Stimulated activated CD8-positive, alpha-beta memory T cell treated with anti-CD3 and anti-CD28 coated beads, Interleukin-2, amount 100 ng/mL, for 1 hour (primary cell): ENCODE measurements around the gene STYXL1.

ENCODE experiments used
- DNase-seq, 2 donors: peaks; one replicate each; pipeline ENCODE4 v3.0.0-alpha.2; 2020; ENCODE audit warnings: low read depth in 2 of 2

The STYXL1 gene

DNA sequence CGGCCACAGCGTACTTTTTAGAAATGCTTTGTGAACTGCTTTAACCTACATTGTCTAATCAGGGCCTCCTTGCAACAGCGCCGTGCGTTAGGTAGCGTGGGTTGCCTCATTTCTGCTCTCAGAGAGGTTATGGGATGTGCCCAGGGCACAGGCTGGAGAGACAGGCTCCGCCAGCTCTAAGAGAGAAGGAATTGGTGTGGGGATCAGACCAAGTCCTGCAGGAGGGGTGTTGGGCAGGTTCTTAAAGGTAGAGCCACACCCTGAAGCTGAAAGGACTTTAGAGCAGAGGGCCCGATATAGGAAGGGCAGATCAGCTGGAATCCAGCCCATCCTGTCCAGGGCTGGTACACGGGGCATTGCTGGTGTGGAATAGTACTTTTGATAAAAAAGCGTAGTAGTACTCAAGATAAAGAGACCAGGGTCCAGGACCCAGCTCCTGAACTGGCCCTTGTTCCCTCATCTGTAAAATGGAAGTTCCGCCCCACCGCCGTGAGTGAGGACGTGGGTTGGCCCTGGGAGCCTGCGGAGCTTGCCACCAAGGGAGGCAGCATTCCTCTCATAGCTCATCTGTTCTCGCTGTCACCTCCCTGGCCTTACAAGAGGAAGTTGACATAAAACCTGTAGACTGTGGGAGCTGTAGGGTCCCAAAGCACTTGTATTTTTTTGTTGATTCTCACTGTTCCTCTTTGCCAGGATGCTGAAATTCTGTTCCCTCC is 90.6 kb downstream of the STYXL1 start:
- no peak for DNase-seq

DNA sequence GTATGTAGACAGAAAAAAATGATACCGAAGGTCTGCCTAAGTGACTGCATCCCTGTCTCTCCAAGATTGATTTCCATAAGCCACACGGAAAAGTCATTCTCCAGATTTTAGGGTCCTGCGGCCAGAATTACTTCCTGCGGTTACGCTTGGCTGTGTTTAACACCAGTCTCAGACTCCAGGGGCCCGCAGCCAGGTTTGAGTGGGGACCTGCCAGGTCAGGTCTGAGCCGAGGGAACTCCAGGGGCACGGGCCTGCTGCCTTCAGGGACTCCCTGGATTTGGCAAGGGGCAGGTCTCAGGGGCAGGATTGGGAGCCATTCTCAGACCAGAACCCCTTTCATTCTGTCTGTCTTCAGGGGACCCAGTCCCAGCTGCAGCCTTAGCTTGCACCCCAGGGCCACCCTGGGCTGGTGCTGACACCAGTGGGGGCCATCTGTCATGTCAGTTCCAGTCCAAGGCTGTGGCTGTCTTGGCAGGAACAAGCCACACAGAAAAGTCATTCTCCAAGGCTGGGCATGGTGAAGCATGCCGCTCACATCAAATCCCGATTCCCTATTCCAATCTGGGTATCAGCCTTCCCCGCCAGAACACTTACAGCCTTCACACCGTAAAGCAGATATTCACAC is 92.4 kb downstream of the STYXL1 start:
- DNase-seq = no peak

GRCh38 chr7:75953931-75954330 is 93.9 kb downstream of the STYXL1 start:
- DNase-seq = no peak

- DNase-seq = no peak
Measured at GRCh38 chr7:75953431-75953830, 94.4 kb downstream of the STYXL1 start.

- no peak for DNase-seq
Measured at GRCh38 chr7:75951506-75951905, 96.3 kb downstream of the STYXL1 start.

- DNase-seq = no peak
Measured at GRCh38 chr7:75950111-75950681, 97.6 kb downstream of the STYXL1 start.

DNA sequence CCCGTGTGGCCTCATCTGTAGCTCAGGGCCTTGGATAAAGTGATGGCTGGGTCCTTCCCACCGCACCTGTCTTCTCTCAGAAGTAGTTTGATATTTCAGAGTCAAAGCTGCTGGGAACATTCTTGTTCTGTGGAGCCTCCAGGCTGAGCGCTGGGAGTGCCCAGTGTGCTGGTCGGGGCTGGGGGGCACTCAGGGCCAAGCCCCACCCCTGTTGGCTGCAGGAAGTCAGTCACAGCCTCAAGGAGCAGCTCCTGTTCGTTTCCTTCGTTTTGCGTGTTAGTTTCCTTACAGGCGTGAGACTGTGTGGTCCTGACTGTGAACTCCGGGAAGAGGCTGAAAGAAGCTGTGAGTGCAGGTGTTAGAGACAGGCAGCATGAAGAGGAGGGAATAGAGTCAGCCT is 99.6 kb downstream of the STYXL1 start:
- DNase-seq = no peak
